ENCODE data around the gene INAFM2. TPM values are rescaled to one million over a fixed set of nuclear protein-coding genes. Genes with fewer than 3 reads are reported as not detected.
A peak's percentile ranks its signal among the peaks of the same experiment; 100 is the strongest.

The INAFM2 gene
- total and polyA plus RNA-seq, 11 donors, result 27.9 to 92.7 (median 36.1) TPM

GRCh38 chr15:40309344-40309862 is 14.1 kb upstream of the INAFM2 start:
- no peak for DNase-seq
- 73 to 80% (median 79%) methylated on average over 8 of the region's 8 CpGs for WGBS, 4 donors
- no peak for ATAC-seq
- TF ChIP-seq POLR2A (IDR thresholded peaks at IDR 0.05) (no peak), CTCF (IDR thresholded peaks at IDR 0.05) (no peak)
- H3K27ac ChIP-seq, result peak overlapping the region in 1 of 12 donors; percentile 95
- H3K36me3 ChIP-seq, result no peaks in the 10 kb centered on the region
- no peaks in the 10 kb centered on the region for H3K9me3 ChIP-seq
- peak overlapping the region in 1 of 12 donors; percentile 65 for H3K4me3 ChIP-seq
- H3K4me1 ChIP-seq, result peaks cover 0 to 37% (median 3%) of the 10 kb centered on the region in 12 donors
- peaks cover 0 to 6% (median 0%) of the 10 kb centered on the region in 9 donors for H3K27me3 ChIP-seq
- intact Hi-C loops (cut with DNase I), result loop anchor here in 2 of 10 donors (1.0 to 2.0 kb wide), 2 partner anchors 30 to 31 kb away; no protein-coding TSS in a partner anchor

- DNase-seq, result peak; percentile 65 to 86 (median 72)
- Histone ChIP-seq H3K27me3 (peaks cover 0 to 6% (median 0%) of the 10 kb centered on the region in 9 donors), H3K27ac (no peak overlapping the region), H3K9me3 (no peaks in the 10 kb centered on the region), H3K36me3 (no peaks in the 10 kb centered on the region), H3K4me1 (peaks cover 0 to 37% (median 3%) of the 10 kb centered on the region in 12 donors), H3K4me3 (no peak overlapping the region)
- intact Hi-C loops (cut with DNase I), result loop anchor here in 9 of 10 donors (1.0 to 10.0 kb wide), 7 partner anchors 29 to 115 kb away; partner anchors contain the start of genes DISP2 (in 1 of the 9) and PAK6 (in 1 of the 9)
- TF ChIP-seq POLR2A (IDR thresholded peaks at IDR 0.05) (no peak), CTCF (IDR thresholded peaks at IDR 0.05) (peak; percentile 65 to 81 (median 76))
- ATAC-seq, result peak; percentile 70 to 81 (median 76)
- WGBS, 4 donors, result 11 to 14% (median 12%) methylated on average over 4 of the region's 4 CpGs
These were observed 13.2 kb upstream of the INAFM2 start for GRCh38 chr15:40310001-40310959.

GRCh38 chr15:40310993-40311392 is 12.5 kb upstream of the INAFM2 start:
- peak in 1 of 5 donors; percentile 8 for DNase-seq
- 63 to 76% (median 69%) methylated on average over 3 of the region's 3 CpGs for WGBS, 4 donors
- TF ChIP-seq POLR2A (IDR thresholded peaks at IDR 0.05), result no peak
- no peak for TF ChIP-seq CTCF (IDR thresholded peaks at IDR 0.05)

More at GRCh38 chr15:40310993-40311392, 12.5 kb upstream of the INAFM2 start:
- no peaks in the 10 kb centered on the region for H3K9me3 ChIP-seq
- intact Hi-C loops (cut with DNase I), result loop anchor here in 9 of 10 donors (1.0 to 10.0 kb wide), 7 partner anchors 30 to 114 kb away; partner anchors contain the start of genes DISP2 (in 1 of the 9) and PAK6 (in 1 of the 9)
- H3K4me3 ChIP-seq, result no peak overlapping the region
- no peaks in the 10 kb centered on the region for H3K36me3 ChIP-seq
- H3K4me1 ChIP-seq, result peaks cover 0 to 30% (median 3%) of the 10 kb centered on the region in 12 donors
- ATAC-seq, result no peak
- no peak overlapping the region for H3K27ac ChIP-seq
- peaks cover 0 to 6% (median 0%) of the 10 kb centered on the region in 9 donors for H3K27me3 ChIP-seq

Measured in heart left ventricle (tissue), 16 donors.